Right ventricle myocardium superior (tissue), 1 donor: Measurements from ENCODE around the gene LRAT. TPM values are rescaled to one million over a fixed set of nuclear protein-coding genes. Genes with fewer than 3 reads are reported as not detected.
A peak's percentile ranks its signal among the peaks of the same experiment; 100 is the strongest.
"Not testable (repeated sequence)": the region's sequence is repeated elsewhere in the genome, so short reads cannot be mapped to it uniquely, and the experiment has no call there.

Experiments used
- ATAC-seq: fragments of 200-7000 bp; cut with Tn5 transposase; one replicate; pipeline ENCODE4 v1.9.1; 2020; ENCODE audit warnings: mild to moderate bottlenecking; ENCODE audit not compliant: poor library complexity
- DNase-seq: peaks from one replicate; pipeline ENCODE4 v3.0.0-alpha.2; 2020
- intact Hi-C: fragments of 100-400 bp; cut with DNase I; formaldehyde crosslinking; loops from one replicate; pipeline ENCODE4 v1.11.2; 2022
- long read RNA-seq: library from polyadenylated mRNA; unstranded; transcript quantifications from one replicate; pipeline ENCODE4 v2.0.0, GENCODE V29; 2021
- total RNA-seq: library from RNA; stranded (reverse); fragmentation: NEBNext Ultra II Directional; extraction: Animal tissue kit (Norgen Biotek cat#: 25700); gene quantifications from one replicate; pipeline ENCODE4 v1.2.1, GENCODE V29; 2021
- donor health status: DM: no; HTN: yes; CAD: no; lungs with severe emphysema.

LRAT gene
- total RNA-seq = not detected
- long read RNA-seq = 0 reads

DNA sequence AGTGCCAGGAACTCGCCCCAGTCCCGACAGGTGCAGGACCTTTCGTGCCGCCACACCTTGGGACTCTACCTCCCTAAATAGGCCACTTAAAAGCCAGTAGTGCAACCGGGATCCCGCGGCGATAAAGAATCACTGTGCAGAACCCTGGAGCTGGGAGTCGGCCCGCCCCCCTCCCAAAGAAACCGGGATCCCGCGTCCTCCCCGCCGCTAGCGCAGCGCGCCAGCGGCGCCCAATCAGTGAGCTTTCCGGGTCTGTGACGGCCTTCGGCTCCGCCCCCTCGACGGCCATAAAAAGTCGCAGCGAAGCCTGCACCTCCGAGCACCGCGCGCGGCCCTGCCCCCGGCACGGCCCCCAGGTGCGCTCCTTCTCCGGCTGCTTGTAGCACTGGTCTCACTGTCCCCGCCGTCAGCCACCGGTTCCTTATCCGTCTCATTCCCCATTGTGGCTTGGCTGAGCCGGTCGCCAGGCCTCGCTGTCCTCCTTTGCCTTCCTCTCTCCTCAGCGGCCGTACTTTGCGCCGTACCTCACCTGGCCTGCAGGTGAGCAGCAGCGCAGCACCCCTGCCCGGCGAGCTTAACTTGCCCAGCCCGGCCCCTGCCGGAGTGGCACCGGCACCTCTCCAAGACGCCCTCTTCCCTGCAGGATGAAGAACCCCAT is at the start of gene LRAT:
LRAT (plus strand) TSS at position 318 of the 658 bp plus-strand sequence; CDS start at position 645, 327 bp downstream.
- DNase-seq (peak; percentile 56), ATAC-seq (peak; percentile 74)
- intact Hi-C loops = no loop called here

DNA sequence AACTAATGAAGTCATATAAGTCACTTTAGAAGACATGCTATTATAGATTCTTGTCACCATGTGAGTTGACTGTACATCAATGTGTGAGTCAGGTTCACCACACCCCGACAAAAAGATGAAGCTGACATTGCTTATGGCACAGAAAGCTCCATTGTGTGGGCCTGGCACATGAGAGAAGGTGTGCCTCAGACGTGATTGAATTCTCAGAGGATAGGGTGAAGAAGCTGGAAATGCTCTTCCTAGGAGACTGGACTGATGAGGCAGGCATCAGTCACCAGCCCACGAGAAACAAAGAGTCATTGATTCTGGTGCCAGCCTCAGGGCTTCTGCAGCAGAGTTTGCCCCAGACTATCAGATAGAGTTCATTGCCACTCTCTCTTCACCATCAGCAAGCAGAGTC is 35.9 kb upstream of the LRAT start:
- no peak for ATAC-seq
- DNase-seq = no peak
- intact Hi-C loops = no loop called here

DNA sequence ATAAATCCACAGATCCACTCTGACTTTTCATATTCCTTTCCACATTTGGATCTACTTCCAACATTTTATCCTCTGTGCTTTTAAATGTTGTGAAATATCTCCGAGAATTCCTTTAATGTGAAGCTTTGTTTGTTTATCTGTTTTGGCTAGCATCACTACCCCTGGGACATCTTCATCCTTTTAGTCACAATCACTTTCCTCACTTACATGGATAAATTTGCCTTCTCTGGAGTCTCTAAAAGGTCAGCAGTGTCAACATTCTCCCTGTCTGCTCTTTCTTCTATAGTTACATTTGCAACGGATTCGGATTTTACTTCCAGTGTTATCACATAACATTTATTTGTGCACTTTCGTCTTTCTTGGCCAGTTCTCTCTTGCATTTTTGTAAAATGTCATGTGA is 34.2 kb upstream of the LRAT start:
- ATAC-seq = no peak
- intact Hi-C loops = no loop called here
- DNase-seq = no peak

DNA sequence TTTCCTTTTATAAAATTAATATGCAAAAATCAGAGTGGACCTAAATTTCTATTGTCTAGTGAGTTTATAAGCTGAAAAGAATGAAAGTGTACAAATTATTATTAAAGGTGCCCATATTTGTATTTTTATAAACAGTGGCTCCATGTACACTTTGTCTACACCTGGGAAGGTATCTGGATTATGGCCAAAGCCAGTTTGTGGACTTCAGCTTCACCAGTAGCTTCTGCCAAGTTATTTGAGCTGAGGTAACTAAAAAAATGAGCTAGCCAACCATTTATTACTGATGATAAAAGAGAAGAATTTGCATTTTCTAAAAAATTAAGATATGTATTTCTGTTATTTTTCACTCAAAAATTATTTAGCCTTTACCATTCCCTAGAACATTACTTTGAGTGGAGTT is 32.3 kb upstream of the LRAT start:
- no peak for ATAC-seq
- DNase-seq = no peak
- intact Hi-C loops = no loop called here

DNA sequence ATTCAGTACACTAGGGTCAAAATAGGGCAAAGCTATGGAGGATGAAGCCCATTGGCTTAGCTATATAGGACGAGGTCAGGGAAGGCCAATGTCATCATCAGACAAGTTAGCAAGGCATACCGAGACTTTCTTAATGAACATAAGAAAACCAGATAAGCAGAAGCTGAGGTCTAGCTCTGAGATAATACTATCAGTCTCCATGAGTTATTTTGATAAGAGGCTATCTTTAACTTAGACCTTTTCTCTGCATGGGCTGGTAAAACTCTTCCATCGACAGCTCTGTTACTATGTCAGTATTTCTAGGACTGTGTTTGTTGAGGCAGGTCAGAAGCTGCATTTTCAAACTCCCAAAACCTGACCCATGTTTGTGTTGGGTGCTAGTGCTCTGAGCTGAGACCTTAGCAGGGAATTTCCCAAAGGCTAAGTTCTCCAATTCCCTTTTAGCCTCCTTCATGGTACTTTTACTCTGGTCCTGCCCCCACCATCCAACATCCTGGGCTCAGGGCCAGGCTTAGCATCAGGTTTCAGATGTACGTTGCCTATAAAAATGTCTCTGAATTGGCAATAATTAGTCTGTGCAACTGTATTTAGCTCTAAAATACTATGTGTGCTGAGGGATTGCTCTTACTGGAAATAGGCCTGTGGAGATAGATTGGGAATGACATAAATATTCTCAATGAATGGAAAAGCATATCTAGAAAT is 29.3 kb upstream of the LRAT start:
- intact Hi-C loops = no loop called here
- no peak for DNase-seq
- no peak for ATAC-seq

DNA sequence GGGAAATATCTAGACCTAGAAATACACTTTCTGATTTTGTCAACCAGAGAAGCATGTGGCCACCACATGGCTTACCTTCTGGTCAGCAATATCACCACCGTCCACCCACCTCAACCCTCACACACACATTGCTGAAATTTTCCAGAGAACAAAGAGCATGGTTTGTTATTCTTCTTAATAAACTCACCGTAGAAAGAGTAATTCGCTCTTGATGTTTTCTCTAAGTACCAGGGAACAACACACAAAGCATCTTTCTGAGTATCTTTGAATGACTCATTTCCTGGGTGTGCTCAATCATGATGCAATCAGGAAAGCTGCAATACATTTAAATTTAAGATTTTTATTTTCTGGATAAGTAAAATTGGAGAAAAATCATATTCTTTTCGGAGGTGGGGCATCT is 24.7 kb upstream of the LRAT start:
- no peak for ATAC-seq
- intact Hi-C loops = no loop called here
- no peak for DNase-seq

DNA sequence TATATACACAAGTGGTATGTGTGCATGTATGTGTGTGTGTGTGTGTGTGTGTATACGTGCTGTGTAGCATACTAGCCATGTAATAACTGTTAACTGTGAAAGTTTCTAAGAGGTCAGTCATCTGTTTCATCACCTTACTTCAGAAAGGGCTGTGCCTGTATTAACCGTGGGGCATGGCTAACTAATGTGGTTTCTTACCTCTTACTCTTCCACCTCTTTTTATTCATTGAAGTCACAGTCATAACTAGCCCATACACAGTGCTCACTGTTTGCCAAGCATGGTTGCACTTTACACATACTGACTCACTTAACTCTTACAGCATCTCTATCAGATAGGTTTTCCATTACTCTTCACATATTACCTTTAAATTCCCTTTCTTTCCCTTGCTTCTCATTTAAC is 23.7 kb upstream of the LRAT start:
- intact Hi-C loops = no loop called here
- ATAC-seq (no peak), DNase-seq (no peak)

DNA sequence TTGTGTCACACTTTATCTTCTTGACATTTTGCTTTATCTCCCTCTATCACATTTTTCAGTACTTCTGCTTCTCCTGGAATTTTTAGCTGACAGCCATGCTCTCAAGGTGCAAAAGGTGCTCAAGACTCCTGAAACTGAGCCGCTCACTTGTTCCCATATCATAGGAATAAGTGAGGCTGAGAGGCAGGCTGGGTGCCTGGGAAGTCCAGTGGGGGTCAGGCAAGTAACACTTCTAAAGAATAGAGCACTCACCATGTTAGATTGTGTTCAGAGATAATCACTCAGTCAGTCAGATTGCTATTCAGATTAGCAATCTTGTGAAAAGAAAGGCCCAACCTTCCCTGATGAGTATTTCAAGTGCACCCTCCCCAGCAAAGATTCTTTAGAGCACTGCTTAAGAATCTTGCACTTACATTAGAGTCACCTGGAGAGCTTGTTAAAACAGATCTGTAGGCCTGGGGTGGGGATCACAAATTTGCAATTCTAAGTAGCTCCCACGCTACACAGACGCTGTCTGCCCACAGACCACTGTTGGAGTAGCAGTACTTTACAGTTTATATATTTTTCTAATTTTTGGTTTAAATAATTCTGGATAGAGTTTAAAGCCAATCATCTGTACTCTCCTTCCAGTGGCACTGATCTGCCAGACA is 23.1 kb upstream of the LRAT start:
- intact Hi-C loops = no loop called here
- DNase-seq = no peak
- no peak for ATAC-seq

DNA sequence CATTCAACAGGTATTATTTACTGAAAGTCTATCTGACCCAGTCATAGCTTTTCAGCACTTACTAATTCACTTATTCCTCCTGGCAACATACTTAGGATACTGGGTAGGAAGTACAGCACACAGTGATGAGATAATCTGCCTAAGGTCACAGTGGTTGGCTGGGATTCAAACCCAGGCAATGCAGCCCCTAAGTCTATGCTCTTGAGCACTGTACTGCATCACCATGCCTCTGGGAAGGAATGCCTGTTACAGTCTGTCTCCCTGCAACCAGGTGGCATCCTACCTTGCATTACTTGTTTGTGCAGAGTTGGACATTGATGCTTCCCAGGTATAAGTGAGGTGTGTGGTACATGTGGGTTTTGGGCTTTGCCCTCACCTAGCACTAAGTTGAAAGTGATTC is 21.5 kb upstream of the LRAT start:
- intact Hi-C loops = no loop called here
- ATAC-seq (no peak), DNase-seq (no peak)

DNA sequence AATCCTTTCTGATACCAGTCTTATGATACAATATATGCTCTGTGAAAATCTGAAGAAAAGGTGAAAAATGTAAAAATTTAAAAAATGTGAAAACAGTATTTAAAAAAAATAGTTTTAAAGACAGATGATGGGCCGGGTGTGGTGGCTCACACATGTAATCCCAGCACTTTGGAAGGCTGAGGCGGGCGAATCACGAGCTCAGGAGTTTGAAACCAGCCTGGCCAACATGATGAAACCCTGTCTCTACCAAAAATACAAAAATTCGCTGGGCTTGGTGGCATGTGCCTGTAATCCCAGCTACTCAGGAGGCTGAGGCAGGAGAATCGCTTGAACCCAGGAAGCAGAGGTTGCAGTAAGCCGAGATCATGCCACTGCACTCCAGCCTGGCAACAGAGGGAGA is 20.2 kb upstream of the LRAT start:
- DNase-seq, intact Hi-C loops, ATAC-seq: not testable (repeated sequence)

DNA sequence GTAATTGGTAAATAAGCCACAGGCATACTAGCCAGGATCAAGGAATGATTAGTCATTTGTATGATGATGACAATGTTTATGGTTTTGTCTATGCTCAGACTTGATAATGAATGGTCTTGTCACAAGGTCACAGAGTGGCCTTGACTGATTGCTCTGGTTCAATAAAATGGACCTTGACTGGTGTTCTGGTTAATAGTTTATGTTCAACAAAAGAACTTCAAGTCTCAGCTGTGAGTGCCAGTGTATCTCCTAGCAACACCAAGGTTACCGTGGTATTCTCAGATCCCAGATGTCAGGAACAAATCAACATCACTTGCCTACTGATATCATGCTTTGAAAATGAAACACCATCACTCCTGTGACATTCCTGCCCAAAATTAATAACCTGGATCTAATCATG is 16.3 kb upstream of the LRAT start:
- intact Hi-C loops = no loop called here
- no peak for ATAC-seq
- no peak for DNase-seq

DNA sequence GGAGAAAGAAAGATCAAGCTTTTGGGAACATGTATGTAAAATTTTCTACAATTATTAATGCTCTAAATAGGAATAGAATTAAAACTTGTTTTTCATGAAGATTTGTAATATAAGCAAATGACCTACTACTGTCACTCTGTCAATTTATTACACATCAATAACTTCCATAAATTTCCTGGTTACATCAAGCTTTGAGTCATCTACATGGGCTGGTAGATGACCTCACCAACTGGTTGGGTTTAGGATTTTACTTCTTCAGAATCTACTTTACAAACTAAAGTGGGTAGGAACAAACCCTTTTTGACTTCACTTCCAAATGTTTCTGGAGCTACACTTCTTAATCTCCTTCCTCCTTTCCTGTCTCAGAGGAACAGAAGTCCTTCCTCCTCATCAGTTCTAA is 12.0 kb upstream of the LRAT start:
- DNase-seq = no peak
- intact Hi-C loops = no loop called here
- ATAC-seq = no peak

DNA sequence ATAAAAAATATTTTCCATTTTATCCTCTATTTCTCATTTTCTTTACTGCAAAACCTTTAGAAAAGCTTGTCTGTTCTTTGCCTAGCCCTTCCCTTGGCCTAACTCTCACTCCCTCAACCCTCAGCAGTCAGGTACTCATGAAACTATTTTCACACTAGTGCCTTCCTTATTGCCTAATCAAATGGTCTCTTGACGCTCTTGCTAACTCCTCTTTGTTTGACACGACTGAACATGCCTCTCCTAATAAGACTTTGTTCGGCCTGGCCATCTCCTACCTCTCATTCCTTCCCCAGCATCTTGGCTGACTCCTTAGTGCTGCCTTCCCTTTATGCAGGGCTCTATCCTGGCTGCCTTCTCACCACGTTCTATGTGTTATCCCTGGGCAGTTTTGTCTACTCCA is 11.1 kb upstream of the LRAT start:
- DNase-seq = no peak

DNA sequence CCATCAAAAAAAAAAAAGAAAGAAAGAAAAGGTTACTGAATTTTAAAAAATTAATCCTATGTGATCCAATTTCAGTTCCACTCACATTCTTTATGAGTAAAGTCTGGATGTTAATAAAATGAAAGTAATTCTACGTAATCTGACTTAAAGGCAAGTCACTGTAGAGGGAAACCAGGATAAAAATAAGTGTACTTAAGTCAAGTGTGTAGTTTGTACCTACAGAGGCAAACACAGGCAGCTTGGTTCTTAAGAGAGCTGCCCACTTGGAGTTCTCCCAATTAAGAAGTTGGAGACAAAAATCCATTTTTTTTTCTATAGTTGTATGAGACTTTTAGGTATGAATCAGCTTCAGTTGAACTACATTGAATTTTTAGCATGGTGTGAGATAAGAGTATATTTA is 7.0 kb upstream of the LRAT start:
- DNase-seq = no peak
- intact Hi-C loops = no loop called here
- ATAC-seq = no peak

More for the DNA sequence above, 11.1 kb upstream of the LRAT start:
- no peak for ATAC-seq
- intact Hi-C loops = no loop called here

DNA sequence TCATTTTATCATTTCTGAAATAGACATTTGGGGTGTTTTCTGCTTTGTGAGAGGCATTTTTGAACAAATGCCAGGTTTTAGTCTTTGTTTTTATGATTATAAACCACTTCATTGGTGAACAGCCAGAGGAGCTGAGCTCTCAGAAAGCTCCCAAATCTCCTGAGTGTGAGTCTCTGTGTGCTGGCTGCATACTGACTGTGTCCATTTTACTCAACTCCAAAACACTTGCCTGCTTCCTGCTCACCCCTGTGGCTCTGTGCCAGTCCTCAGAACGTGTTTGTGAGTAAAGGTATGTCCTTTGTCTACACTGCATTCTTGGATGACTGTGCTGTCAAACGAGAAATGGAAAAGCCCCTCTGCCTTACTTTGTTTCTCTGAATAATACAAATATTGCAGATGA is 5.4 kb upstream of the LRAT start:
- intact Hi-C loops = no loop called here
- ATAC-seq = no peak
- DNase-seq = no peak

DNA sequence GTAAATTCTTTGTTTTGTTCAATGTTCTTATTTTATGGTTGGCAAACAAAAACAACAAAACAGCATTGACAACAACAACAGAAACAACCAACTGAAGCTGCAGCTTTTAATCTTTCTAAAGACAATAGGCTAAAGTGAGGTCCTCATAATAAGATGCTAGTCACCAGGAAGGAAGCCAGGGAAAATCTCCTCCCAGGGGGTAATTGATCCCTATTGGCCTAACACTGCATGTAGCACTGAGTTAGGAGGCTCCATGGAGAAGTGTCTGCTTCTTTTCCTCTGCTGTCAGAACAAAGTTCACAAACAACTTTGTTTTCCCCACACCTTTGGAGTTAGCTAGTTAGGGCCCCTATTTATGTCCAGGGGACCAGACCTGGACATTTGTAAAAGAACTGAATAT is 4.7 kb upstream of the LRAT start:
- ATAC-seq = no peak
- intact Hi-C loops = no loop called here
- no peak for DNase-seq

DNA sequence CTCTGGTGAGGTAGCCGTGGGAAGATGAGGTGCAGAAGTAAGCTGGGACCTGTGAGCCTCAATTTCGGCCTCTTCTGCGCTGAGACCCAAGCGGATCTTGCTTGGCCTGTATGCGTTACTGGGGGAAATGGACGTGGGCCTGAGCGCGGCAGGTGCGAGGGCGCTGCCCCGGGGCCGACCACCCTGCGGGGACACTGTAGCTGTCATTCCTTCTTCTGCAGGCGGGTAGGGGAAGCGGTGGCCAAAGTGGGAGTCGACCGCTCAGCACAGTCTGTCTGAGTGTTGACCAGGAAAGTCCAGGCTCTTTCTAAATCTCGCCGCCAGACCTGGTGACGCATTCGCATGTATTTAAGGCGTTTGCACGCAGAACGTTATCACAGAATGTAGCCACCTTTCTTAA is 3.3 kb upstream of the LRAT start:
- intact Hi-C loops = no loop called here
- DNase-seq = no peak
- ATAC-seq = no peak

DNA sequence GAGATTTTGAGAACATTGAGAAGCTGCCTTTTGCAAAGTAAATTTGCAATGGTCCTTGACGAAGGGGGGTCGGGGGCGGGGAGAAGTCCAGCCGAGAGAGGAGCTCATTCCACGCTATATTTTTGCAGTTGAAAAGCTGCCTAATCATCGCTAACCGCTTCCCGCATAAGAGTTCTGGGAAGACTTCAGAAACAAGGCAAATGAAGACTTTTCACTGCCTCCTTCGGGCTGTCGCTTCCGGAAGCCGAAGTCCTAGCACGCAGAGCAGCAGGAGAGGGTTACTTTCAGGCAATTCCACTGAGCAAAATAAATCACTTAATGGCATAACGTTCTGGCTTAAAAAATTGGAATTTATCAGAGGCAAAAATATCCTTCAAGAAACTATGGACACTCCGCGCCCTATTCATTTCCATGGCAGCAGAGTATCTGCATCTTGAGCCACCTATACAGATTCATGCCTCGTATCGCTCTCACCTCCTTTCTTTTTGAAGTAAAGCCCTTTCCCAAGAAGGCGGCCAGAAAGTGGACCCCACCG is 2.6 kb upstream of the LRAT start:
- DNase-seq (no peak), ATAC-seq (no peak)
- intact Hi-C loops = no loop called here

DNA sequence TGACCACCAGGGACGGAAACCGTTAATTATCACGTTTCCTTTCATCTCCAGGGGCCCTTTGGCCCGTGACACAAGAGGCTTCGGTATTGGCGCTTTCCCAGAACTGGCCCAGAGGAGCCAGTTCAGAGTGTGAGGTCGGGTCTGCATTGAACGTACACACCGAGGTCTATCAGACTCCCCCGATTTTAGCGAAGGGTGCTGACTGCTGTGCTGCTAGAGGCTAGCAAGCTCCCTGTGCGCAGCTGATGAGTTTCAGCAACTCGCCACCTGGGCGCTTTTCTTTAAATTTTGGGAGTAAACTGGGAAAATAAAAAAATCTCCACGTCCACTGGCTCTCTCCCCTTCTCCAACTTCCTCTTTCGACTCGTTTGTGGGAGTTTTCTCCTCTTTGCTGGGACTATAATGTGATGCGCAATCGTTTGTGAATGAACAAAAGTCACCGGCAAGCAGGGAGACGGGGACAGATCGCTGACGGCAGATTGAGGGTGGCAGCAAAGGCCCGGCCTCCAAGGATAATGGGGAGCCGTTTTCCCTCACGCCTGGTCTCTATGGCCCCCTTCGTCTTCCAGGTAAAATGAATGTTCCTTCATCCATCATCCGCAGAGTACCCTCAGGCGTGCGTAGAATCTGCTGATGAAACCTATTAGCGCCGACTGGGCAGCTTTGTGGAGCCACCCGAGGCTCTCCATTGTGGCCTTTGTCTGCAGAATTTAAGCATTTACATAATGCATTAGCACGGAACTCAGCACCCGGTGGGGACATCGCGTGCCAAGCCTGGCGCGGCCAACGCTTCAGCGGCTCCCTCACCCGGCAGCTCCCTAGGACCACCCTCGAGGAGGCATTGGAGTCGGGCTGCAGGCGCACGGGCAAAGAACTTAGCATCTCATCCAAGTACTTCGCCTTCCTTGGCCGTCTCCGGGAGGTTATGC is 1.6 kb upstream of the LRAT start:
- ATAC-seq (no peak), DNase-seq (no peak)
- intact Hi-C loops = no loop called here
